Upper lobe of left lung (tissue), 6 donors: Measurements from ENCODE around the gene PKIG. TPM values are rescaled to one million over a fixed set of nuclear protein-coding genes. Genes with fewer than 3 reads are reported as not detected.

ENCODE experiments used
- ATAC-seq, 2 donors: fragments of 200-7000 bp; cut with Tn5 transposase; one replicate each; pipeline ENCODE4 v1.9.1; 2022; ENCODE audit warnings: mild to moderate bottlenecking in 2 of 2, moderate library complexity in 2 of 2; ENCODE audit not compliant: low FRiP score in 2 of 2
- DNase-seq, 2 donors: peaks; one replicate each; pipeline ENCODE4 v3.0.0-alpha.2; 2019 to 2020
- H3K27ac ChIP-seq, 4 donors: fragments of 200-600 bp; sonication (generic); one replicate each; pipeline ENCODE4 v1.5.1; 2016 to 2019
- H3K27me3 ChIP-seq, 4 donors: fragments of 200-600 bp; sonication (generic); one replicate each; pipeline ENCODE4 v1.5.1; 2017 to 2019
- H3K36me3 ChIP-seq, 4 donors: fragments of 200-600 bp; sonication (generic); one replicate each; pipeline ENCODE4 v1.5.1; 2016 to 2019
- H3K4me1 ChIP-seq, 4 donors: fragments of 200-600 bp; sonication (generic); one replicate each; pipeline ENCODE4 v1.5.1; 2018 to 2019
- H3K4me3 ChIP-seq, 4 donors: fragments of 200-600 bp; sonication (generic); one replicate each; pipeline ENCODE4 v1.5.1; 2017 to 2019; ENCODE audit warnings: mild to moderate bottlenecking in 2 of 4, moderate library complexity in 1 of 4
- H3K9me3 ChIP-seq, 4 donors: fragments of 200-600 bp; sonication (generic); one replicate each; pipeline ENCODE4 v1.5.1; 2018 to 2019
- CTCF ChIP-seq, 6 experiments: fragments of 450-650 bp in 4 of 6; fragments of 200-600 bp in 2 of 6; sonication (generic) in 2 of 6; IDR thresholded peaks; one replicate each; pipeline ENCODE4 v1.5.1; 2016 to 2019; ENCODE audit warnings: antibody characterized with exemption in 6 of 6
- EP300 ChIP-seq, 4 donors: sonication (generic); formaldehyde crosslinking; IDR thresholded peaks; one replicate each; pipeline ENCODE4 v1.5.1; 2017; ENCODE audit warnings: antibody characterized with exemption in 4 of 4, control low read depth in 2 of 4
- POLR2A ChIP-seq, 4 donors: fragments of 450-650 bp; IDR thresholded peaks; one replicate each; pipeline ENCODE4 v1.5.1; 2016 to 2017; ENCODE audit warnings: antibody characterized with exemption in 4 of 4, mild to moderate bottlenecking in 2 of 4
- POLR2AphosphoS5 ChIP-seq, 2 donors: sonication (generic); formaldehyde crosslinking; IDR thresholded peaks; one replicate each; pipeline ENCODE4 v1.5.1; 2017; ENCODE audit warnings: antibody characterized with exemption in 2 of 2
- WGBS, 2 donors: methylation state at CpG; one replicate each; pipeline ENCODE4 v1.1.5; 2017 to 2018; 5-methylcytosine and 5-hydroxymethylcytosine counted together
- total RNA-seq, 6 donors: library from RNA; depleted of rRNA in 4 of 6; stranded (reverse); fragments of >200 nt in 4 of 6; gene quantifications; one replicate each; pipeline versions ENCODE4 v1.1.0 to v1.2.1, GENCODE V29; 2016 to 2021
- donor health status: DM: no; HTN: no; CAD: no; lungs with moderate emphysema.
- donor health status: DM: no; HTN: yes; CAD: no; lungs with severe emphysema.

PKIG gene
- total RNA-seq, 6 donors from 2014 or later, result 46.1 to 91.5 (median 67.8) TPM

- no peaks in the 10 kb centered on the region for H3K27me3 ChIP-seq
- DNase-seq, result no peak
- no peak overlapping the region for H3K4me3 ChIP-seq
- no peaks in the 10 kb centered on the region for H3K36me3 ChIP-seq
- peak overlapping the region; percentile 68 to 83 (median 70) for H3K27ac ChIP-seq
- TF ChIP-seq POLR2A (IDR thresholded peaks at IDR 0.05) (no peak), POLR2AphosphoS5 (IDR thresholded peaks at IDR 0.05) (peak in 1 of 2 donors; percentile 43)
- 39 to 46% methylated on average over 6 of the region's 6 CpGs for WGBS, 2 donors
- no peaks in the 10 kb centered on the region for H3K9me3 ChIP-seq
- peak; percentile 47 to 52 for ATAC-seq
- peaks cover 28 to 37% (median 32%) of the 10 kb centered on the region in 4 donors for H3K4me1 ChIP-seq
These were observed 9.6 kb upstream of the PKIG start for GRCh38 chr20:44572551-44573500.

GRCh38 chr20:44573501-44573869, 8.9 kb upstream of the PKIG start:
- no peaks in the 10 kb centered on the region for H3K27me3 ChIP-seq
- ATAC-seq (no peak), DNase-seq (no peak)
- TF ChIP-seq CTCF (IDR thresholded peaks at IDR 0.05) (no peak), POLR2AphosphoS5 (IDR thresholded peaks at IDR 0.05) (no peak), EP300 (IDR thresholded peaks at IDR 0.05) (no peak), POLR2A (IDR thresholded peaks at IDR 0.05) (no peak)
- H3K4me1 ChIP-seq, result peaks cover 28 to 37% (median 32%) of the 10 kb centered on the region in 4 donors
- H3K4me3 ChIP-seq, result no peak overlapping the region
- H3K9me3 ChIP-seq, result no peaks in the 10 kb centered on the region
- peak overlapping the region; percentile 9 to 83 (median 70) for H3K27ac ChIP-seq
- no peaks in the 10 kb centered on the region for H3K36me3 ChIP-seq
- WGBS, 2 donors, result 84% methylated on average over 2 of the region's 2 CpGs

GRCh38 chr20:44574372-44574771, 8.0 kb upstream of the PKIG start:
- Histone ChIP-seq H3K4me3 (no peak overlapping the region), H3K4me1 (peaks cover 28 to 37% (median 36%) of the 10 kb centered on the region in 4 donors), H3K36me3 (no peaks in the 10 kb centered on the region), H3K27me3 (no peaks in the 10 kb centered on the region), H3K27ac (peak overlapping the region in 2 of 4 donors; percentile 51 to 83), H3K9me3 (no peaks in the 10 kb centered on the region)
- WGBS, 2 donors, result 90 to 99% methylated on average over 4 of the region's 4 CpGs
- DNase-seq (no peak), ATAC-seq (no peak)
- TF ChIP-seq POLR2A (IDR thresholded peaks at IDR 0.05) (no peak), CTCF (IDR thresholded peaks at IDR 0.05) (no peak), POLR2AphosphoS5 (IDR thresholded peaks at IDR 0.05) (no peak), EP300 (IDR thresholded peaks at IDR 0.05) (no peak)

GRCh38 chr20:44576297-44576696, 6.1 kb upstream of the PKIG start:
- Histone ChIP-seq H3K4me1 (peaks cover 40 to 53% (median 52%) of the 10 kb centered on the region in 4 donors), H3K9me3 (no peaks in the 10 kb centered on the region), H3K27me3 (no peaks in the 10 kb centered on the region), H3K36me3 (no peaks in the 10 kb centered on the region), H3K27ac (peak overlapping the region; percentile 27 to 61 (median 51)), H3K4me3 (no peak overlapping the region)
- no peak for DNase-seq
- TF ChIP-seq CTCF (IDR thresholded peaks at IDR 0.05) (peak in 4 of 6 experiments; percentile 12 to 36 (median 23)), EP300 (IDR thresholded peaks at IDR 0.05) (no peak), POLR2A (IDR thresholded peaks at IDR 0.05) (no peak)
- ATAC-seq, result peak; percentile 56 to 64
- WGBS, 2 donors, result 16 to 30% methylated on average over 3 of the region's 3 CpGs

GRCh38 chr20:44579313-44580081, 2.9 kb upstream of the PKIG start:
- no peak overlapping the region for H3K4me3 ChIP-seq
- no peak for ATAC-seq
- H3K36me3 ChIP-seq, result no peaks in the 10 kb centered on the region
- TF ChIP-seq EP300 (IDR thresholded peaks at IDR 0.05) (no peak), CTCF (IDR thresholded peaks at IDR 0.05) (no peak), POLR2AphosphoS5 (IDR thresholded peaks at IDR 0.05) (no peak), POLR2A (IDR thresholded peaks at IDR 0.05) (no peak)
- H3K27me3 ChIP-seq, result no peaks in the 10 kb centered on the region
- H3K4me1 ChIP-seq, result peaks cover 37 to 46% (median 39%) of the 10 kb centered on the region in 4 donors
- no peaks in the 10 kb centered on the region for H3K9me3 ChIP-seq
- H3K27ac ChIP-seq, result peak overlapping the region; percentile 0 to 95 (median 53)
- 49 to 59% methylated on average over 5 to 8 of the region's 8 CpGs for WGBS, 2 donors
- no peak for DNase-seq
